GM20000 (cell line): ENCODE data around the gene NUP205.
"Not testable (repeated sequence)": the region's sequence is repeated elsewhere in the genome, so short reads cannot be mapped to it uniquely, and the experiment has no call there.

Experiments
- DNase-seq: peaks from one replicate; pipeline ENCODE4 v3.0.0; 2012; ENCODE audit warnings: low spot score
- TF ChIP-seq, protein P1 (sequence below): IDR thresholded peaks from 2 replicates; pipeline ENCODE4 v1.5.1; 2012; ENCODE audit warnings: mild to moderate bottlenecking, control low read depth; ENCODE audit errors: extremely low read depth, missing control alignments

NUP205 gene

DNA sequence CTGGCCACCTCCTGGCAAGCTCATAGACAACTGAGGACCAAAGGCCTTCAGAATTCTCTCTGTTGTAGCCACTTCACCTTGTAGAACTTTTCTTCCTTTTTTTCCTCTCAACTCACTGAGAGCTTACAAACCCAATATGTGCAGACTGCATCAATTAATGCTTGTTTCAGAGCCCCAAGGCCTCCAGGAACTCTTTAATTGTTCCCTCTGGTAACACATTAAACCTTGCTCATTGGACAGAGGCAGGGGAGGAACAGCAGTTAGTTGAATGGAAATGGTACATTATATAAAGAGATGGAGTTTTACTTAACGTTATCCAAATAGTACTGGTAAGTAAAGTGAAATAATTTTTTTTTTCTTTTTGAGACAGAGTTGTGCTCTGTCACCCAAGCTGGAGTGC is 129.7 kb downstream of the NUP205 start:
- DNase-seq, result no peak
- TF ChIP-seq, protein P1, sequence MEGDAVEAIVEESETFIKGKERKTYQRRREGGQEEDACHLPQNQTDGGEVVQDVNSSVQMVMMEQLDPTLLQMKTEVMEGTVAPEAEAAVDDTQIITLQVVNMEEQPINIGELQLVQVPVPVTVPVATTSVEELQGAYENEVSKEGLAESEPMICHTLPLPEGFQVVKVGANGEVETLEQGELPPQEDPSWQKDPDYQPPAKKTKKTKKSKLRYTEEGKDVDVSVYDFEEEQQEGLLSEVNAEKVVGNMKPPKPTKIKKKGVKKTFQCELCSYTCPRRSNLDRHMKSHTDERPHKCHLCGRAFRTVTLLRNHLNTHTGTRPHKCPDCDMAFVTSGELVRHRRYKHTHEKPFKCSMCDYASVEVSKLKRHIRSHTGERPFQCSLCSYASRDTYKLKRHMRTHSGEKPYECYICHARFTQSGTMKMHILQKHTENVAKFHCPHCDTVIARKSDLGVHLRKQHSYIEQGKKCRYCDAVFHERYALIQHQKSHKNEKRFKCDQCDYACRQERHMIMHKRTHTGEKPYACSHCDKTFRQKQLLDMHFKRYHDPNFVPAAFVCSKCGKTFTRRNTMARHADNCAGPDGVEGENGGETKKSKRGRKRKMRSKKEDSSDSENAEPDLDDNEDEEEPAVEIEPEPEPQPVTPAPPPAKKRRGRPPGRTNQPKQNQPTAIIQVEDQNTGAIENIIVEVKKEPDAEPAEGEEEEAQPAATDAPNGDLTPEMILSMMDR, result no peak

DNA sequence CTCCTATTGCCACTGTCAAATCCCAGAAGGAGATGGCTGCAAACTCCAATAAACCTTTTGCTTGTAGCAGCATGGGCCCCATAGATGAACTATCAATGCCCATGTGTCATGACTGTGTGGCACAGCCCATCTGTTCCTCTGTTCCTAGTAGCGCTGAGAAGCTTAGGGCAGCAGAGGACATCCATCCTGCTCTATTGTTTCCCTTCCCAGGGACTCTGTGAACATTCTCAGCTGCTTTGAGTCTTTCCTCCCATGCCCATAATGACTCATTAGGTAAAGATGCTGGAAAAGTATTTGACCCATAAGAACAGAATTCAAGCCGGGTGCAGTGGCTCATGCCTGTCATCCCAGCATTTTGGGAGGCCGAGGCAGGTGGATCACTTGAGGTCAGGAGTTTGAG is 132.8 kb downstream of the NUP205 start:
- TF ChIP-seq, protein P1, result no peak
- DNase-seq, result no peak

DNA sequence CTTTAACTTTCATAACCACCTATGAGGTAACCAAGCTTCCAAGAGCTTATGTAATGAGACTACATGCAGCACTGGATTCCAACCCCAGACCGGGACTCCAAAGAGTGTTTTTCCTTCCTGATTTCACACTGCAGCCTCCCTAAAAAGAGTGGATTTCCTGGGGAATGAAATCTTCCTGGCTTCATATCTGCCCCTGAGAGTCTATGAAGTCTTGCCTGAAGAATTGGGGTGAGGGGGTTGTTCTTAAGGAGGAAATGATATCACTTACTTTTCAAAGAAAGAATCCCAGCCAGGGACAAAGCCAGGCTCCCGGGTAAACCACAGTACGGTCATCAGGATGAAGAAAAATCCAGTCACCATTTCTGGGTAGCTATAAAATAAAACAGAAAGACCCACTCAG is 134.3 kb downstream of the NUP205 start:
- TF ChIP-seq, protein P1, result no peak
- no peak for DNase-seq

DNA sequence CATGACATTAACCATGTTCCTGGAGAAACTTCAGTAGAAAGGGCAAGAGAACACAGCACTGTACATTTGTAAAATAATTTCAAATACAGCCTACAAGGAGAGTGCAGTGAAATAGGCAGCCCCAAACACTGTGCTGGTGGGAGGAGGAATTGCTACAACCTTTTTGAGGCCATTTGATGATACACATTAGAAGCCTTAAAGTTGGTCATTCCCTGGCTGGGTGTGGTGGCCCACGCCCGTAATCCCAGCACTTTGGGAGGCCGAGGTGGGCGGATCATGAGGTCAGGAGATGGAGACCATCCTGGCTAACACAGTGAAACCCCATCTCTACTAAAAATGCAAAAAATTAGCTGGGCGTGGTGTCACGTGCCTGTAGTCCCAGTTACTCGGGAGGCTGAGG is 134.9 kb downstream of the NUP205 start:
- not testable (repeated sequence) for DNase-seq

DNA sequence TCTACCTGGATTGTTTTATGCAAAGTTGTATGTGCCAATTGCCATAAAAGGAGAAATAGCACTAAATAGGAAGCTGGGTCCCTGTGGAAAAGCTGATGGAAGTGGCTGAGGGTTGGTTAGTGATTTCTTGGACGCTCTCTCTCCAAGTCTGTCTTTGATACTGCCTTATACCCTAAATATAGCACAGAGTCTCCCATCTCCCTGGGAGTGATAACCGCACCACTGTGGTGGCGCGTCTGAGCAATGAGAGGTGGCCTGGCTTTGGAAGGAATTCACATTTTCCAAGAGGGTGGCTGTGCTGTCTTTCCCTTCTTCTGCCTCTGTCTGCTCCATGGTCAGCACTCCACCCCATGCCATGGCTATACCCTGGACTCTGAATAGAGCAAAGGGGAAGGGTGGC is 135.8 kb downstream of the NUP205 start:
- TF ChIP-seq, protein P1, result no peak
- DNase-seq, result no peak

DNA sequence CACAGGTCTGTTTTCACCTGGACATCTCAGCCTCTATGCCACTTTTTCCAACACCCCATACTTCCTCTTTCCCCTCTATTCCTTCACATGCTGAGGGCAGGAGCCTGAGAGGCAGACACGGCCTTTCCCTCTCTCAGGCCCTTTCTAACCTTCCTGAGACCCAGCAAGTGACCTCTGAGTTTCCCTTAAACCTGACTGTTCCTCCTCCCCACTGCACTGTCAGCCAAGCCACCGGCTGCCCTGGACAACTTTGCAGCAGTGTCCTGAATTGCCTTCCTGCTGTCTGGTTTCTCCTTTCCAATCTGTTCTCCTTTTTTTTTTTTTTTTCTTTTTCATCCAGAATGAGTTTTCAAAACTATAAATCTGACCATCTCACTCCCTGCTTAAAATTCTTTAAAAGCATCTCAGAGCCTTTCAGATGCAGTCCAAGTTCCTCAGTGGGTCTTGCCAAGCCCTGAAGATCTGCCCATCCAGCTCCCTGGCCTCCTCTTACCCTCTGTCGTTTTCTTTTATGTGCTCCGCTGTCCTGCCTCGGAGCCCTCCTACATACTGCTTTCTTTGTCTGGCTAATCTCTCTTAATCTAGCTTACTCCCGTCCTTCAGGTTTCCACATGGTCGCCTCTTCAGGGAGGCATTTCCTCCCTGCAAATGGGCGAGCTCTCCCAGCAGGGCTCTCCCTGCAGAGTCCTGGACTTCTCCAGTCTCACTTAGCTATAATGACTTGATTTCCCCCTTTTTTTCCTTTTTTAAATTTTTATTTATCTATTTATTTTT is 139.7 kb downstream of the NUP205 start:
- TF ChIP-seq, protein P1, result no peak
- DNase-seq, result no peak
